ENCODE results near the gene GPC6. TPM values are rescaled to one million over a fixed set of nuclear protein-coding genes. Genes with fewer than 3 reads are reported as not detected.

Gene GPC6
- total RNA-seq, 1 donor from 2014 or later = 42.9 TPM

GRCh38 chr13:93946994-93947393 is 720.4 kb downstream of the GPC6 start:
- Histone ChIP-seq H3K9me3 (ENCODE audit: low read depth) (no peaks in the 10 kb centered on the region), H3K27me3 (no peaks in the 10 kb centered on the region), H3K36me3 (no peaks in the 10 kb centered on the region), H3K9ac (no peak overlapping the region), H4K20me1 (ENCODE audit: low read depth) (no peaks in the 10 kb centered on the region), H3K4me2 (no peak overlapping the region), H3F3A (ENCODE audit: low read depth) (no peaks in the 10 kb centered on the region), H2AFZ (replicated peaks) (no peak overlapping the region), H3K79me2 (ENCODE audit: low read depth) (no peaks in the 10 kb centered on the region), H3K4me3 (no peak overlapping the region), H3K27ac (no peak overlapping the region), H3K4me1 (no peaks in the 10 kb centered on the region)
- Mint-ChIP-seq H3K4me1 (peaks cover 3% of the 10 kb centered on the region), H3K9me3 (no peaks in the 10 kb centered on the region), H3K27ac (no peak overlapping the region), H3K36me3 (no peaks in the 10 kb centered on the region), H3K27me3 (ENCODE audit: insufficient read depth, low read depth) (no peaks in the 10 kb centered on the region), H3K4me3 (no peak overlapping the region)
- TF ChIP-seq EZH2 (IDR thresholded peaks at IDR 0.05) = no peak
- TF ChIP-seq EZH2phosphoT487 (IDR thresholded peaks at IDR 0.05) = no peak
- no peak for TF ChIP-seq CTCF (IDR thresholded peaks at IDR 0.05)
- DNase-seq (ENCODE audit: low spot score) = no peak

GRCh38 chr13:93947651-93948050 is 721.0 kb downstream of the GPC6 start:
- no peaks in the 10 kb centered on the region for H3K27me3 ChIP-seq
- TF ChIP-seq EZH2phosphoT487 (IDR thresholded peaks at IDR 0.05) = no peak
- TF ChIP-seq EZH2 (IDR thresholded peaks at IDR 0.05) = no peak
- no peak for TF ChIP-seq CTCF (IDR thresholded peaks at IDR 0.05)
- H3K9me3 Mint-ChIP-seq = no peaks in the 10 kb centered on the region
- H4K20me1 ChIP-seq (ENCODE audit: low read depth) = no peaks in the 10 kb centered on the region
- H3K79me2 ChIP-seq (ENCODE audit: low read depth) = no peaks in the 10 kb centered on the region
- H3K4me3 Mint-ChIP-seq = no peak overlapping the region
- H3F3A ChIP-seq (ENCODE audit: low read depth) = no peaks in the 10 kb centered on the region
- H3K4me1 Mint-ChIP-seq = peaks cover 3% of the 10 kb centered on the region
- H3K27ac ChIP-seq = no peak overlapping the region
- H3K4me3 ChIP-seq = no peak overlapping the region
- H2AFZ ChIP-seq (replicated peaks) = no peak overlapping the region
- no peak overlapping the region for H3K4me2 ChIP-seq
- no peaks in the 10 kb centered on the region for H3K36me3 ChIP-seq
- H3K27ac Mint-ChIP-seq = no peak overlapping the region
- H3K4me1 ChIP-seq = no peaks in the 10 kb centered on the region
- no peak for DNase-seq (ENCODE audit: low spot score)
- H3K36me3 Mint-ChIP-seq = no peaks in the 10 kb centered on the region
- no peaks in the 10 kb centered on the region for H3K27me3 Mint-ChIP-seq (ENCODE audit: insufficient read depth, low read depth)
- no peaks in the 10 kb centered on the region for H3K9me3 ChIP-seq (ENCODE audit: low read depth)
- no peak overlapping the region for H3K9ac ChIP-seq

GRCh38 chr13:93948162-93948922 is 721.7 kb downstream of the GPC6 start:
- Mint-ChIP-seq H3K27ac (no peak overlapping the region), H3K27me3 (ENCODE audit: insufficient read depth, low read depth) (no peaks in the 10 kb centered on the region), H3K36me3 (no peaks in the 10 kb centered on the region), H3K4me1 (peaks cover 3% of the 10 kb centered on the region), H3K4me3 (no peak overlapping the region), H3K9me3 (no peaks in the 10 kb centered on the region)
- no peaks in the 10 kb centered on the region for H3K79me2 ChIP-seq (ENCODE audit: low read depth)
- no peak overlapping the region for H2AFZ ChIP-seq (replicated peaks)
- TF ChIP-seq EZH2 (IDR thresholded peaks at IDR 0.05) (no peak), CTCF (IDR thresholded peaks at IDR 0.05) (no peak), EZH2phosphoT487 (IDR thresholded peaks at IDR 0.05) (no peak)
- H3K27me3 ChIP-seq = no peaks in the 10 kb centered on the region
- H4K20me1 ChIP-seq (ENCODE audit: low read depth) = no peaks in the 10 kb centered on the region
- no peaks in the 10 kb centered on the region for H3K9me3 ChIP-seq (ENCODE audit: low read depth)
- H3K4me1 ChIP-seq = no peaks in the 10 kb centered on the region
- no peak overlapping the region for H3K4me2 ChIP-seq
- no peak overlapping the region for H3K4me3 ChIP-seq
- H3K36me3 ChIP-seq = no peaks in the 10 kb centered on the region
- no peak overlapping the region for H3K27ac ChIP-seq
- H3K9ac ChIP-seq = no peak overlapping the region
- DNase-seq (ENCODE audit: low spot score) = no peak
- no peaks in the 10 kb centered on the region for H3F3A ChIP-seq (ENCODE audit: low read depth)

All from neural progenitor cell (in vitro differentiated cells).